K562 (cell line): ENCODE results near the gene TMEM242.

Experiments used
- CC2D1A ChIP-seq: fragments of 450-650 bp; IDR thresholded peaks from 2 replicates; pipeline ENCODE4 v1.6.1; 2017; ENCODE audit warnings: mild to moderate bottlenecking
- CEBPB ChIP-seq: fragments of 450-650 bp; IDR thresholded peaks from 2 replicates; pipeline ENCODE4 v1.6.1; 2016; ENCODE audit warnings: missing genetic modification characterization, missing compliant biosample characterization
- NCOR1 ChIP-seq: fragments of 450-650 bp; IDR thresholded peaks from 2 replicates; pipeline ENCODE4 v1.6.1; 2016; ENCODE audit warnings: mild to moderate bottlenecking, moderate library complexity
- POLR3A ChIP-seq: IDR thresholded peaks from 2 replicates; pipeline ENCODE4 v1.6.1; 2011; ENCODE audit warnings: borderline replicate concordance, mild to moderate bottlenecking, moderate library complexity; ENCODE audit not compliant: insufficient read length, insufficient read depth; ENCODE audit errors: extremely low read depth
- RAD21 ChIP-seq, 2 experiments: fragments of 250-450 bp in 1 of 2; fragments of 450-650 bp in 1 of 2; sonication (Bioruptor Pico) in 1 of 2; formaldehyde crosslinking in 1 of 2; IDR thresholded peaks in 1 of 2; conservative IDR thresholded peaks in 1 of 2; 2 replicates each; pipeline versions ENCODE4 v1.4.0 to v1.8.0; 2020 to 2022; ENCODE audit warnings: mild to moderate bottlenecking in 2 of 2, moderate library complexity in 1 of 2
- SMAD1 ChIP-seq: fragments of 150-350 bp; IDR thresholded peaks from 2 replicates; pipeline ENCODE4 v1.6.1; 2014; ENCODE audit warnings: low read length, low read depth; ENCODE audit not compliant: partially characterized antibody
- SMAD3 ChIP-seq: fragments of 450-650 bp; formaldehyde crosslinking; conservative IDR thresholded peaks from 2 replicates; pipeline ENCODE4 v1.4.0; 2020; ENCODE audit warnings: mild to moderate bottlenecking
- ZNF324 ChIP-seq: fragments of 250-450 bp; sonication (Bioruptor Pico); IDR thresholded peaks from 2 replicates; pipeline ENCODE4 v1.4.0; 2020; ENCODE audit warnings: mild to moderate bottlenecking
- TF ChIP-seq, protein P1 (sequence below), 3 experiments: IDR thresholded peaks in 2 of 3; conservative IDR thresholded peaks in 1 of 3; 2 replicates each; pipeline ENCODE4 v1.5.1; 2011 to 2012; ENCODE audit warnings: low read length in 3 of 3, mild to moderate bottlenecking in 3 of 3, control low read depth in 2 of 3, improper control_type of control experiment in 1 of 3, inconsistent platforms in 1 of 3, low read depth in 1 of 3, mixed read lengths in 1 of 3, moderate library complexity in 1 of 3; ENCODE audit not compliant: insufficient read depth in 2 of 3
- TF ChIP-seq, protein P2 (sequence below), 2 experiments: fragments of 450-650 bp in 1 of 2; sonication (generic) in 1 of 2; formaldehyde crosslinking in 1 of 2; IDR thresholded peaks in 1 of 2; conservative IDR thresholded peaks in 1 of 2; 2 replicates each; pipeline versions ENCODE4 v1.6.1 to v1.8.1; 2016 to 2023; ENCODE audit warnings: mild to moderate bottlenecking in 2 of 2, moderate library complexity in 2 of 2, inconsistent platforms in 1 of 2, missing genetic modification reagents in 1 of 2
- TF ChIP-seq, protein P3 (sequence below): fragments of 450-650 bp; formaldehyde crosslinking; IDR thresholded peaks from 2 replicates; pipeline ENCODE4 v1.4.0; 2020; ENCODE audit warnings: mild to moderate bottlenecking
- TF ChIP-seq, protein P4 (sequence below): sonication (generic); formaldehyde crosslinking; IDR thresholded peaks from 2 replicates; pipeline ENCODE4 v1.5.0; 2020; ENCODE audit warnings: missing genetic modification reagents
- TF ChIP-seq, protein P5 (sequence below): sonication (generic); formaldehyde crosslinking; IDR thresholded peaks from 2 replicates; pipeline ENCODE4 v1.8.1; 2023; ENCODE audit warnings: mild to moderate bottlenecking, missing genetic modification reagents
- TF ChIP-seq, protein P6 (sequence below), 2 experiments: fragments of 450-650 bp; formaldehyde crosslinking in 1 of 2; IDR thresholded peaks; 2 replicates each; pipeline versions ENCODE4 v1.4.0 to v1.6.1; 2014 to 2020; ENCODE audit warnings: mild to moderate bottlenecking in 2 of 2, borderline replicate concordance in 1 of 2, low read depth in 1 of 2

DNA sequence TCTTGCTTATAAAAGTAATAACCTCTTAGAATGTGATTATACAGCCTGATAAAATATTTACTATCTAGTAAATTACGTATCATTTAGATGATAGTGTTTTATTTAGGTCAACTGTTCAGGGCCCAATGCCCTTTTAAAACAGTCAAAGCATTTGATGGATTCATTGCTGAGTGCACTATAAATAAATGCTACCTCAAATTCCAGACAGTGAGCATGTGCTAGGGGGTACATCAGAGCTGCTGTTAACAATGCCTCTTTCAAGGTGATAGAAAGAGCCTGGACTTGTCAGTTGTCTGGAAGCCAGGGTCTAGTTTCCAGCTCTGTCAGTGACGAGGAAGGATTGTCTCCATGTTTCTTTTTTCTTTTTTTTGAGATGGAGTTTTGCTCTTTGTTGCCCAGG, 7.5 kb upstream of the TMEM242 start:
- no peak for TF ChIP-seq NCOR1
- TF ChIP-seq, protein P1, sequence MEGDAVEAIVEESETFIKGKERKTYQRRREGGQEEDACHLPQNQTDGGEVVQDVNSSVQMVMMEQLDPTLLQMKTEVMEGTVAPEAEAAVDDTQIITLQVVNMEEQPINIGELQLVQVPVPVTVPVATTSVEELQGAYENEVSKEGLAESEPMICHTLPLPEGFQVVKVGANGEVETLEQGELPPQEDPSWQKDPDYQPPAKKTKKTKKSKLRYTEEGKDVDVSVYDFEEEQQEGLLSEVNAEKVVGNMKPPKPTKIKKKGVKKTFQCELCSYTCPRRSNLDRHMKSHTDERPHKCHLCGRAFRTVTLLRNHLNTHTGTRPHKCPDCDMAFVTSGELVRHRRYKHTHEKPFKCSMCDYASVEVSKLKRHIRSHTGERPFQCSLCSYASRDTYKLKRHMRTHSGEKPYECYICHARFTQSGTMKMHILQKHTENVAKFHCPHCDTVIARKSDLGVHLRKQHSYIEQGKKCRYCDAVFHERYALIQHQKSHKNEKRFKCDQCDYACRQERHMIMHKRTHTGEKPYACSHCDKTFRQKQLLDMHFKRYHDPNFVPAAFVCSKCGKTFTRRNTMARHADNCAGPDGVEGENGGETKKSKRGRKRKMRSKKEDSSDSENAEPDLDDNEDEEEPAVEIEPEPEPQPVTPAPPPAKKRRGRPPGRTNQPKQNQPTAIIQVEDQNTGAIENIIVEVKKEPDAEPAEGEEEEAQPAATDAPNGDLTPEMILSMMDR (IDR thresholded peaks at IDR 0.05 in 2 of 3, conservative IDR thresholded peaks at IDR 0.05 in 1 of 3; ENCODE audit: insufficient read depth in 2 of 3, low read depth in 1 of 3, low read length in 3 of 3), result no peak
- TF ChIP-seq, protein P2, sequence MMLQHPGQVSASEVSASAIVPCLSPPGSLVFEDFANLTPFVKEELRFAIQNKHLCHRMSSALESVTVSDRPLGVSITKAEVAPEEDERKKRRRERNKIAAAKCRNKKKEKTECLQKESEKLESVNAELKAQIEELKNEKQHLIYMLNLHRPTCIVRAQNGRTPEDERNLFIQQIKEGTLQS (IDR thresholded peaks at IDR 0.05), result no peak
- TF ChIP-seq, protein P2 (CRISPR knock-in tag; conservative IDR thresholded peaks at IDR 0.05), result no peak
- no peak for TF ChIP-seq SMAD1
- no peak for TF ChIP-seq POLR3A
- TF ChIP-seq, protein P3, sequence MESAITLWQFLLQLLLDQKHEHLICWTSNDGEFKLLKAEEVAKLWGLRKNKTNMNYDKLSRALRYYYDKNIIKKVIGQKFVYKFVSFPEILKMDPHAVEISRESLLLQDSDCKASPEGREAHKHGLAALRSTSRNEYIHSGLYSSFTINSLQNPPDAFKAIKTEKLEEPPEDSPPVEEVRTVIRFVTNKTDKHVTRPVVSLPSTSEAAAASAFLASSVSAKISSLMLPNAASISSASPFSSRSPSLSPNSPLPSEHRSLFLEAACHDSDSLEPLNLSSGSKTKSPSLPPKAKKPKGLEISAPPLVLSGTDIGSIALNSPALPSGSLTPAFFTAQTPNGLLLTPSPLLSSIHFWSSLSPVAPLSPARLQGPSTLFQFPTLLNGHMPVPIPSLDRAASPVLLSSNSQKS (CRISPR knock-in tag), result no peak
- TF ChIP-seq, protein P4, sequence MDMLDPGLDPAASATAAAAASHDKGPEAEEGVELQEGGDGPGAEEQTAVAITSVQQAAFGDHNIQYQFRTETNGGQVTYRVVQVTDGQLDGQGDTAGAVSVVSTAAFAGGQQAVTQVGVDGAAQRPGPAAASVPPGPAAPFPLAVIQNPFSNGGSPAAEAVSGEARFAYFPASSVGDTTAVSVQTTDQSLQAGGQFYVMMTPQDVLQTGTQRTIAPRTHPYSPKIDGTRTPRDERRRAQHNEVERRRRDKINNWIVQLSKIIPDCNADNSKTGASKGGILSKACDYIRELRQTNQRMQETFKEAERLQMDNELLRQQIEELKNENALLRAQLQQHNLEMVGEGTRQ (CRISPR knock-in tag), result no peak
- TF ChIP-seq CEBPB (tag), result no peak
- TF ChIP-seq CC2D1A, result no peak
- TF ChIP-seq RAD21 (CRISPR knock-in tag; conservative IDR thresholded peaks at IDR 0.05 in 1 of 2, IDR thresholded peaks at IDR 0.05 in 1 of 2), result no peak
- no peak for TF ChIP-seq ZNF324
- TF ChIP-seq SMAD3, result no peak
- TF ChIP-seq, protein P5, sequence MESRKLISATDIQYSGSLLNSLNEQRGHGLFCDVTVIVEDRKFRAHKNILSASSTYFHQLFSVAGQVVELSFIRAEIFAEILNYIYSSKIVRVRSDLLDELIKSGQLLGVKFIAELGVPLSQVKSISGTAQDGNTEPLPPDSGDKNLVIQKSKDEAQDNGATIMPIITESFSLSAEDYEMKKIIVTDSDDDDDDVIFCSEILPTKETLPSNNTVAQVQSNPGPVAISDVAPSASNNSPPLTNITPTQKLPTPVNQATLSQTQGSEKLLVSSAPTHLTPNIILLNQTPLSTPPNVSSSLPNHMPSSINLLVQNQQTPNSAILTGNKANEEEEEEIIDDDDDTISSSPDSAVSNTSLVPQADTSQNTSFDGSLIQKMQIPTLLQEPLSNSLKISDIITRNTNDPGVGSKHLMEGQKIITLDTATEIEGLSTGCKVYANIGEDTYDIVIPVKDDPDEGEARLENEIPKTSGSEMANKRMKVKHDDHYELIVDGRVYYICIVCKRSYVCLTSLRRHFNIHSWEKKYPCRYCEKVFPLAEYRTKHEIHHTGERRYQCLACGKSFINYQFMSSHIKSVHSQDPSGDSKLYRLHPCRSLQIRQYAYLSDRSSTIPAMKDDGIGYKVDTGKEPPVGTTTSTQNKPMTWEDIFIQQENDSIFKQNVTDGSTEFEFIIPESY (CRISPR knock-in tag), result no peak
- TF ChIP-seq, protein P6, sequence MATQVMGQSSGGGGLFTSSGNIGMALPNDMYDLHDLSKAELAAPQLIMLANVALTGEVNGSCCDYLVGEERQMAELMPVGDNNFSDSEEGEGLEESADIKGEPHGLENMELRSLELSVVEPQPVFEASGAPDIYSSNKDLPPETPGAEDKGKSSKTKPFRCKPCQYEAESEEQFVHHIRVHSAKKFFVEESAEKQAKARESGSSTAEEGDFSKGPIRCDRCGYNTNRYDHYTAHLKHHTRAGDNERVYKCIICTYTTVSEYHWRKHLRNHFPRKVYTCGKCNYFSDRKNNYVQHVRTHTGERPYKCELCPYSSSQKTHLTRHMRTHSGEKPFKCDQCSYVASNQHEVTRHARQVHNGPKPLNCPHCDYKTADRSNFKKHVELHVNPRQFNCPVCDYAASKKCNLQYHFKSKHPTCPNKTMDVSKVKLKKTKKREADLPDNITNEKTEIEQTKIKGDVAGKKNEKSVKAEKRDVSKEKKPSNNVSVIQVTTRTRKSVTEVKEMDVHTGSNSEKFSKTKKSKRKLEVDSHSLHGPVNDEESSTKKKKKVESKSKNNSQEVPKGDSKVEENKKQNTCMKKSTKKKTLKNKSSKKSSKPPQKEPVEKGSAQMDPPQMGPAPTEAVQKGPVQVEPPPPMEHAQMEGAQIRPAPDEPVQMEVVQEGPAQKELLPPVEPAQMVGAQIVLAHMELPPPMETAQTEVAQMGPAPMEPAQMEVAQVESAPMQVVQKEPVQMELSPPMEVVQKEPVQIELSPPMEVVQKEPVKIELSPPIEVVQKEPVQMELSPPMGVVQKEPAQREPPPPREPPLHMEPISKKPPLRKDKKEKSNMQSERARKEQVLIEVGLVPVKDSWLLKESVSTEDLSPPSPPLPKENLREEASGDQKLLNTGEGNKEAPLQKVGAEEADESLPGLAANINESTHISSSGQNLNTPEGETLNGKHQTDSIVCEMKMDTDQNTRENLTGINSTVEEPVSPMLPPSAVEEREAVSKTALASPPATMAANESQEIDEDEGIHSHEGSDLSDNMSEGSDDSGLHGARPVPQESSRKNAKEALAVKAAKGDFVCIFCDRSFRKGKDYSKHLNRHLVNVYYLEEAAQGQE (IDR thresholded peaks at IDR 0.05; ENCODE audit: borderline replicate concordance), result no peak
- TF ChIP-seq, protein P6 (CRISPR knock-in tag; IDR thresholded peaks at IDR 0.05; ENCODE audit: low read depth), result no peak
